HTERT RPE-1 (cell line): ENCODE data around the gene PRAF2.

Experiments used
- in situ Hi-C: fragments of 300-500 bp; cut with MboI; formaldehyde crosslinking; loops from 4 replicates; pipeline ENCODE4 v1.14.3; 2020; ENCODE audit warnings: low sequenced_read_pairs

Gene PRAF2

DNA sequence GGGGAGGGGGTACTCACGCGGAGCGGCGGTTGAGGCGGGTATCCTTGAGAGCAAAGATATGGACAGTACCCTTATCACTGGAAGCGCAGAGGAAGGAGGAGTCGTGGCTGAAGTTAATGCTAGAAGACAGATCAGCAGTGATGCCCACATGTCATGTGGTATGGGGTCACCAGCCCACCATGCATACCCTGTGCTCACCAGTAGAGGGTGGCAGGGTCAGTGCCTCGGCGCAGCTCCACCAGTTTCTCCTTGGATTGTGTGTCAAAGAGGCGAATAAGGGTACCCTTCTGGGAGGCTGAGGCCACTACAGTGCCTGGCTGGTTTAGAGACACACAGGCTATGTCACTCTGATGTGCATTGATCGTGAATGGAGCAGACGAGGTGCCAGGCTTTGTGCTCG is 1.5 kb upstream of the PRAF2 start:
- in situ Hi-C loops, result no loop called here

DNA sequence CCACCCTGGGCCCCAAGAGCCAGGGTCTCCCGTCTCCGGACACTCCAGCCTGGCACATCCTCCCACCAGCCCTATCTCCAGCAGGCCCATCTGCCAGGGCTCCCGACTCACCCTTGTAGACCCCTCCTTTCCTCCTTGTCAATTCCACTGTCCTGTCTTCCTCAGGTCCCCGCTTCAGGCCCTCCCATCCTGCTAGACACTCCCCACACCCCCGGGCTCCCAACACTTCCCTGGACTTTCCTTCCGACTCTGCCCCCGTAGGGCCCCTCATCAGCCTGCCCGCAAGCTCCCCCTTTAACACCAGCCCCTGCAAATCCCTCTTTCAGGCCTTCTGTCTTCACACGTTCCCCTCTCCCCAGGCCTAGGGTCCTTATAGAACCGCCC is 1.1 kb downstream of the PRAF2 start:
- in situ Hi-C loops, result no loop called here

DNA sequence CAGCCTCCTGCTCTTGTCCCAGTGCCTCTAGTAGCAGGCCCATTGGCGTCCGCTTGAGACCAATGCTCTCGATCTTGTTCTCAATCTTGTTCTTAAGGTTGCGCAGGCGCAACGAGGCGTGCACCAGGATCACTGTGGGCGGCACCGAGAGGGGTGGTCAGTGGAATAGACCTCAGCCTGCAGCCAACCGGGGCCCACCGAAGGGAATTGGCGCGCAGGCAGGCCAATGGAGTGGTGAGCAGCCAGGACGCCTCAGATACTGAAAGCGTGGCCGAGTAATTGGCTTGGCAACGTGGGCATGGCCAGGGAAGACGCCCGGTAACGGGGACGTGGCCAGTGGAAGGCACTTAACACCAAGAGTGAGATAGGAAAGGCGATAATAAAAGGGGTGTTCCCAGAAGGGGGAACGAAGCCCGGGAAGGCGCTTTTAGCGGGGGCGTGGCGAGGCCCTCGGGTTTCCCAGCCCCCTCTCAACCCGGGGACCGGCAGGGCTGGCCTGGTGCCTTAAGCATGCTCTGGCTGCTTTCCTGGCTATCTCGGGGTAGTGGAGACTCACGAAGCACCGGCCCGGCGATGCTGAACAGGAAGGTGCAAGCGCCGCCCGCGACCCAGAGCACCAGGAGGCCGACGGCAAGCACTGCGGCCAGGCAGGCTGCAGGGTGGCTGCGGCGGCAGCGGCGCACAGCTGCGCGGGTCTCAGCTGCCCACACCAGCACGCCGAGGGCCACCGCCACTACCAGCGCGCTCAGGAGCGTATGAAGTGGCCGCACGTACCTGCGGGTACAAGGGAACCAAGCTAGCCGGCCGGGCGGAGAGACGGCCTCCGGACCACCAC is 1.7 kb downstream of the PRAF2 start:
- in situ Hi-C loops, result no loop called here

DNA sequence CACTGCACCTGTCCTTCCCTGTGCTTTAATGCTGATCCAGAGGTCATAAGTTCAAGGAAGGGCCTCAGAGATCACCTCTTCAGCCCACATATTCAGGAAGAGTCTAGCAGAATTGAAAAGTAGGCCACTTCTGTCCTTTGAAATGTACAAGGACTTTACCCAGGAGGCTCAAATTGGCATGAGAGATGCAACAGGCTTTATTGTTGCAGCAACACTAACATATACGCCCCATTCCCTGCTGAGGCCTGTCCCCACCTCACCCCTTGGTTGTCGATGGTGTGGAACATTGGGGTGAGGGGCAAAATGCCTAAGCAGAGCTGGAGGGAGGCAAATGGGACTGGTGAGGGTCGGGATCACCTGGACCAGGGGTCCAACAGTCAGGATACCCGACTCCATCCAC is 2.8 kb downstream of the PRAF2 start:
- in situ Hi-C loops, result no loop called here

DNA sequence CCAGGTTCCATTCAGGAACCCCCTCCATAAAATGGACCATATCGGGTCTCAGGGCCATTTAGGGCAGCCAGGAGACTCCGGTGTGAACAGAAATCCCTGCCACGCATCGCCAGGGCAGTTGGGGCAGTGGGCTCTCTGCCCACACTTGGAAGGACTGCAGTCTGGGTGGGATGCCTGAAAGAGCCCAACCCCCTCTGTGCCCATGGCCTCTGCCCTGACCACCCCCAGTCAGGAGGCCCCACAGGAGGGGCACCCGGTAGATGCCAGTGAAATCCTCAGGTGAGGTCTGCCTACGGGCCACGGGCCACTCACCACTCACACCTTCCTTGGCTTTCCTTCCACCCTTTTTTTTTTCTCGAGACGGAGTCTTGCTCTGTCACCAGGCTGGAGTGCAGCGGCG is 4.8 kb downstream of the PRAF2 start:
- in situ Hi-C loops, result no loop called here

DNA sequence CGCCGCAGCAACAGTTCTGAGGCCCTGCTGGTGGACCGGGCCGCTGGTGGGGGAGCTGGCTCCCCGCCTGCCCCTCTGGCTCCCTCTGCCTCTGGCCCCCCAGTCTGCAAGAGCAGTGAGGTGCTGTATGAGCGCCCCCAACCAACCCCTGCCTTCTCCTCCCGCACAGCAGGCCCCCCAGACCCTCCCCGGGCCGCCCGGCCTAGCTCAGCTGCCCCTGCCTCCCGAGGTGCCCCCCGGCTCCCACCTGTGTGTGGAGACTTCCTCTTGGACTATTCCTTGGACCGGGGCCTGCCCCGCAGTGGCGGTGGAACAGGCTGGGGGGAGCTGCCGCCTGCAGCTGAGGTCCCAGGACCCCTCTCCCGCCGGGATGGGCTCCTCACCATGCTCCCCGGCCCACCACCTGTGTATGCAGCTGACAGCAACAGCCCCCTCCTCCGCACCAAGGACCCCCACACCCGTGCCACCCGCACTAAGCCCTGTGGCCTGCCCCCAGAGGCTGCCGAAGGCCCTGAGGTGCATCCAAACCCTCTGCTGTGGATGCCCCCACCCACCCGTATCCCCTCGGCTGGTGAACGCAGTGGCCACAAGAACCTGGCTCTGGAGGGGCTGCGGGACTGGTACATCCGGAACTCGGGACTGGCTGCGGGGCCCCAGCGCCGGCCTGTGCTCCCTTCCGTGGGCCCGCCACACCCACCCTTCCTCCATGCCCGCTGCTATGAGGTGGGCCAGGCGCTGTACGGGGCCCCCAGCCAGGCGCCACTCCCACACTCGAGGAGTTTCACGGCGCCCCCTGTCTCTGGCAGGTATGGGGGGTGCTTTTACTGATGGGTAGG is 6.3 kb downstream of the PRAF2 start:
- in situ Hi-C loops, result no loop called here

DNA sequence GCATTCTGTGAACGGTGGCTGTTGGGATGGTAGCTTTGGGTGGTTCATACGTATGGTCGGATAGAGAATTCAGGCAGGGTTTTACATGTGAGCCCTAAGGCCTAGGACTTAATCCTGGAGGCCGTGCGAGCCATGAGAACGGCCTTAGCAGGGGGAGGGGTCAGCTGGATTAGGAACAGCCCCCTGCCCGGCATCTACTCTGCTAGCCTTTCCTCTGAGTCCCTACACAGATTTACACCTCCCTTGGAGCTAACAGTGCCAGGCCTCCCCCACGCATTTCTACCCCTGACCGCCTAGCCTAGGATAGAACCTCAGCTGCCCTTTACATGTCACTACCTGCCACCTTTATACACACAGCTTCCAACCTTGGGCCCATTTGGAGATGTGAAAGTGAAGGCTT is 7.1 kb downstream of the PRAF2 start:
- in situ Hi-C loops, result no loop called here

DNA sequence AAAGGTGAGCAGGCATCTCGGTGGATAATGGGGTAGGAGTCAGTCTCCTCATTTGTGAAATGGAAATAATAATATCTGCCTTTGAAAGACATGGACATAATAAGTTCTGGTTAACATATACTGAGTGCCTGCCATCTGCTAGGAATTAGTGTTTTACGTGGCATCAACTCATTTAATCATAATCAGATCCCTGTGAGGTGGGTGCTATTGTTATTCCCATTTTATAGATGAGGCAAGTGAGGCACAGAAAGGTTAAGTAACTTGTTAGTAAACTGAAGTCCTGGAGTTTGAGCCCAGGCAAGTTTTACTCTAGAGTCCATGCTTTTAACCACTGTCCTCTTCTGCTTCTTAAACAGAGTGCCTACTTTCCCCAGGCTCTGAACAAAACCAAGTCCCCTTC is 7.5 kb downstream of the PRAF2 start:
- in situ Hi-C loops, result no loop called here

DNA sequence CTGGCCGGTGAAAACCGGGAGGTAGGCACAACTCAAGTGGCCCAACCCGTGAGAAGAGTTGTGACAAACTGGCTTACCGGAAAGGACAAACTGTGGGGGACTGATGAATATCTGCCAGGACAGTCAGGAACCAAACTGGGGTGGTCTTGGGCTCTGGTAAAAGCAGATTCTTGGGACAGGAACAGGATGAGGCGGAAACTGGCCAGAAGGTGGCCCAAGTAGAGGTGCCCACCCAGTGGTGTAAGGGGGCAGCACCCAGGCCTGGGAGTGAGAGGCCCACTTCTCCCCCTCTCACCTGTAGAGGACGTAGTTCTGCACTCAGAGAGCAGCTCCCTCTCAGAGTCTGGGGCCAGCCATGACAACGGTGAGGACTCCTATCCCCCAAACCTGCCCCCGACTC is 9.1 kb downstream of the PRAF2 start:
- in situ Hi-C loops, result no loop called here

DNA sequence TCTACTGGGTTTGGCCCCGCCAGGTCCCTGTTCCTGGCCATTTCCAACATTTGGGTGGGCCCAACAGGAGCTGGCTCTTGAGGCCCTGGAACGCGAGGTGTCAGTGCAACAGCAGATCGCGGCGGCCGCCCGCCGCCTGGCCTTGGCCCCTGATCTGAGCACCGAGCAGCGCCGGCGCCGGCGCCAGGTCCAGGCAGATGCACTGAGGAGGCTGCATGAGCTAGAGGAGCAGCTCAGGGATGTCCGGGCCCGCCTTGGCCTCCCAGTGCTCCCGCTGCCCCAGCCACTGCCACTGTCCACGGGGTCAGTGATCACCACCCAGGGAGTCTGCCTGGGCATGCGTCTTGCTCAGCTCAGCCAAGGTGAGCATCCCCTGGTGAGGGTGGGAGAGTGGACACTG is 9.5 kb downstream of the PRAF2 start:
- in situ Hi-C loops, result no loop called here

DNA sequence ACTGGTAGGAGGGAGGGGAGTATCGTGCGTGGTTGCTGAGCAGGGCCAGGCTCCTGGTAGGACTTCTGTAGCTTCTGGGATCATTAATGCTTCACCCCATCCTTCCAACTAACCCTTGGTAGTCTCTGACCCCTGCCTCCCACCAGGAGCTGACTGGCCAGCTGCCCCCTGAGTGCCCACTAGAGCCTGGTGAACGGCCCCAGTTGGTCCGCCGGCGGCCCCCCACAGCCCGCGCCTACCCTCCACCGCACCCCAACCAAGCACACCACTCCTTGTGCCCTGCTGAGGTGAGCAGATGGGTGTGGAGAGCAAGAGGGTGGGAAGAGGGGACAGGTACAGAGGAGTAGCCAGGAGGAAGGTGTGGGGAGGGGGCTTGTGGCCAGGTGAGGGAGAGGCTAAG is 10.1 kb downstream of the PRAF2 start:
- in situ Hi-C loops, result no loop called here

DNA sequence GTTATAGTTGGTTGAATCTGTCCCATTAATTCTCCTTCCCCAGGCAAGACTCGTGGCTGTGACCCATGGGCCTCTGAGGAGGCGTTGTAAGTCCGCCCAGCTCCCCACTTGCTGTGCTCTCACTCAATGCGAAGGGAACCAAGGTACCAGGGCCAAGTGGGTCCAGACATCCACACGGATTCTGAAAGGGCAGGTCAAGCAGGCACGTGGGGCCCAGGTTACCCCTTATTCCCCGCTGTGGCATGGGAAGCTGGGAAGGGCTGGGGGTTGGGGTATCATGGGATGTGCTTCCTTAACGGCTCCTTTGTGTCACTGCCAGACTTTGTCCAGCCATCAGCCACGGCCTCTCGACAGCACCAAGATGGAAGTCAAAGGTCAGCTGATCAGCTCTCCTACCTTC is 11.9 kb downstream of the PRAF2 start:
- in situ Hi-C loops, result no loop called here

DNA sequence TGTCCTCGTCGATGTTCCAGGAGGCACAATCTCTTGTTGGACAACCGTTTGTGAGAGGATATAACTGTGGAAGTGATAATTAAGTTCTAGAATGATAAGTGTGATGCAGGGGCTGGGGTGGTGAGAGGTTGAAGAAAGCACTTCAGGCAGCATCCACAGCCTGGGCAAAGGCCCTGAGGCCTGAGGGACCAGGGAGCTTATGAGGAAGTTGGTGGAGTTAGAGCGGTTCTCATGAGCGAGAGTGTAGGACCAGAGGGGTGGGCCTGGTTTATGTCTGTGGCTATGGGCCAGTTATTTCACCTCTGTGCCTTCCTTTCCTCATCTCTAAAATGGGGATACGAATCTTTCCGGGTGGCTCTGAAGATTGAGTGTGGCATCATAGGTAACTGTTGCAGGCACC is 12.3 kb downstream of the PRAF2 start:
- in situ Hi-C loops, result no loop called here

DNA sequence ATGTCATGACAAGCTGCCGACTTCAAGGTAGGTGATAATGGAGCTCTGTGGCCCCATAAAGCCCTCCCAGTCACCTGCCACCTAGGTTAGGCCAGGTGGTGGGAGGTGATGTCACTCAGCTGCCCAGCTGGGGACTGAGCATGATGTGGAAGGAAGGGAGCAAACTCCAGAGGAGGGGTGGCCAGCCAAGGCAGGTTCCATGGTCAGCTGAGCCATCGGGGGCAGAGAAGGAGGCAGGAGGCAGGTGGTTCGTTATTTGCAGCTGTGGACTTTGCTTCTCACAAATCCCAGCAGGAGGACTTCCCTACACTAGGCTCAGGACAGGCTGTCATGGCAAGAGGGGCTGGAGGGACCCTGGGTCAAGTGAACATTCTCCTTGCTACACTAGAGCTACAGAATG is 12.9 kb downstream of the PRAF2 start:
- in situ Hi-C loops, result no loop called here

DNA sequence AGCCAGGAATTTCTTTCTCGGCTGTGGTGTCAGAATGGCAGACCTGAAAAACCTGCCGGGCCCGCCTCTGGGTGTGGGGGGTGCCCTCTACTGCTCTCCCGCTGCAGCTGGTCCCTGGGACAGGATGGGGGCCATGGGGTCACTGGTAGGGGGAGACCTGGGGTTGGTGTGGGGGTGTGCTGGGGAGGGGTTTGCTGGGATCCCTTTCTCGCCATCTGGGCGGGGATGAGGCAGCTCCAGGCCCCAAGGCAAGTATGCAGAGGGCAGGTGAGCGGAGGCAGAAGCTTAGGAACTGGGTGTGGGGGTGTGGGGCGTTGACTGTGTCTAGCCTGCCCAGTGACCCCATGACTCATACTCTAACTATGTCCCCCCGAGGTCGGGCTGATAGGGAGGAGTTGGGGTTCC is 14.1 kb downstream of the PRAF2 start:
- in situ Hi-C loops, result no loop called here

DNA sequence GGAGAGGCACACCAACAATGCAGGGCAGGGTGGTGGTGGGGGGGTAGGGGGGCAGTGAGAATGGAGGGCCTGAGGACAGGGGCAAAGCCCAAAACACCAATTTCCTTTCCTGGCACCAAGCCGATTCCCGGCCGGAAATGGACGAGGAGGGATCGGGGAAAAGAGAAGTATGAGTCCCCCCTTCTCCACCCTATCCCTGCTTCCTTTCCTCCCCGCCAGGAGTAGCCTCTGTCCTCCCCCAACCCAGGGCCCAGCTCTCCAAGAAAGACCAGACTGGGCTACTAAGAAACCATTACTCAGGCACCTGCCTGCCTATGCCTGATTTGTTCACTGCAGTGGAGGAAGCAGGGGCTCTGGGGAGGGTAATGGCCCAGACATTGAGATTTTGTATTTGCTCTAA is 14.6 kb downstream of the PRAF2 start:
- in situ Hi-C loops, result no loop called here

DNA sequence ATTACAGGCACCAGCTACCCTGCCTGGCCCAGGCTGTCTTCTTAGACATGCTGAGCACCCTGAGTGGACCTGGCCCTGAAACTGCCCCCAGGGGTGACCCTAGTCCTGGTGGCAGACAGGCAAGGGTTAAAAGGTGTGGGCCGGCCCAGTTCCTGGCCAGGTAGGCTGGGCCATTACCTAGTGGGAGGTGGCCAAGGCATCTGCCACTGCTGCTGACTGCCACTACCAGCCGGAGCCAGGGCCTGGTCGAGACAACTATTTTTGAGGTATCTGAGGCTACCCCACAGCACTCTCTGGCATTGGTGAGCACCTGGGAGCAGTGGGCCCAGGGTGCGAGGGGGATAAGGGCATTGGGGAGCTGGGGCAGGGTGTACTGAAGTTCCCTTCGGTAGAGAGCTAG is 15.0 kb downstream of the PRAF2 start, which contains the start of gene CCDC120:
Gene CCDC120 (plus strand): TSS at position 206 of the 400 bp plus-strand sequence. CDS start 3,043 bp downstream, outside the sequence.
- in situ Hi-C loops, result no loop called here

DNA sequence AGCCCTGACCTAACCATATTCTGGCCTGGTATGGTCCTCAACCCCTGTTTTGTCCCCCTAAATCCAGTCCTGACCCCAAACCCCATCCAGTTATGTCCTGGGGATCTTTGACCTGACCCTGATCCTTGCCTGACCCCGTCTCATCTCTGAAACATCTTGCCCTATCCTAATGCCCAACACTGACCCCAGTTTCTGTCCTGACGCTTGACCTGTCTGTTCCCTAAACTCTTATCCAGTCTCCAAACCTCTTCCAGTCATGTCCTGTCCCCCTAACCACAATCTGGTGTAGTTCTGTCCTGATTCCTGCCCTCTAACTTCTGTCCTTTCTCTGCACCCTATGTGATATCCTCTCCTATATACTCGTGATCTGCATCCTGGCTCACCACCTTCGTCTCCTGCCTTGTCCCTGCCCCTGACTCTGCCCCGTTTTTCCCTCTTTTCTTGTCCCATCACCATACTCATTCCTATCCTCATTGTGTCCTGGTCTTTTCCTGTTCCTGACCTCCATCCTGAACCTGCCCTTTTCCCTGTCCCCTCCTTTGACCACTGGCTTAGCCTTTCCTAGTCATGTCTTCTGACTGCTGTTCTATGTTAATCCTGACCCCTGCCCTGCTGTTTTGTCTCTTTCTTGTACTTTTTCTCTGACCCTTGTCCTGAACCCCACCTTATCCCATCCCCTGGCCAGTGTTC is 19.6 kb downstream of the PRAF2 start:
- in situ Hi-C loops, result no loop called here

DNA sequence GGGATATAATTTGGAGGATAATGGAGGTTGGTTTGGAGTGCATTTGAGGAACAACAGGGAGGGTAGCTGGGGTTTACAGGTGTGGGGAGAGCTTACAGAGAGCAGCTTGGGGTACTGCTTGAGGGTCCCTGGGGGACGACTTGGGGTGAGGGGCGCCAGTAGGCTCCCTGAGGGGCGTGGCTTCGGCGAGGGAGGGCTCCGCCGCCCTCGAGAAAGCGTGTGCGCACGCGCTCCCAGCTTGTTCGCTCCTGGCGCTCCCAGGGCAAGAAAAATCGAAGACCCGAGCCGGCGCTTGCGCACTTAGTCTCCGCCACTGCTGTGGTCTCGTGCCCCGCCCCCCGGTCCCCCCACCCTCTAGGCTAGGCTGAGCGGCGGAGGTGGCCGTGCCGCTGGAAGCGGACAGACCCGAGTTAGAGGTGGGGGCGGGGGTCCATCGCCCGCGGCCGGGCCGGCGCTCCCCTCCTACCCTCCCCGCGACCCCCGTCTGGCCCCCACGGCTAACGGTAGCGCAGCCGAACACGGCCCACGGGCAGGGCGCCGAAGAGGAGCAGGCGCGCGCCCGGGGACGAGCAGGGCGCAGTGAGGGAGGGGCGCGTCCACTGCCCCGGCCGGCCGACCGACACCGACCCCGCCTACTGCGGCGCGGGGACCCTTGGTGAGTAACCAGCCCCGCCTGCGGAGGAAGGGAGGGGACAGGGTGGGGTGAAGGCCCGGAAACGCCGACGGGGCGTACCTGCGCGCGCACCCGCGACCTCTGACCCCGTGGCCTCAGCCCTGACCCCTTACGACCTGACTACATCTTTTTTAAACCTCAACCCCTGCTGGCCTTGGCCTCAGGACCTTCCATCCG is 20.4 kb downstream of the PRAF2 start:
- in situ Hi-C loops, result no loop called here

DNA sequence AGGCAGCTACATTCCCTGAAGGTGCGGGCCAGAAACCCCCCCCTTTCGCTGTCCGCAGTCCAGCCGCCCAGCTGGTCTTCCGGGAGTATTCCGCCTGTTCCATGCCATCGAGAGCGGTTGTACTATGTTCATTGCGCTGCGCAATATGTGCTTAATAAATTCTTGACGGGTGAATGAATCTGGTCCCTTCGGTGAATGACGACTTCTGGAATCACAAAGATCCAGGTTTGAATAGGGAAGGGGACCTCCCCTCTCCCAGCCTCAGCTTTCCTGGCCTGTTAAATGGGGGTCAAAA is 29.9 kb downstream of the PRAF2 start:
- in situ Hi-C loops, result no loop called here
